Parathyroid adenoma (tissue), 2 donors: Measurements from ENCODE around the gene RNF32.

Source experiments
- H2AFZ ChIP-seq: fragments of 300-600 bp; sonication (generic); one replicate; pipeline ENCODE4 v1.7.0; 2017; ENCODE audit warnings: antibody characterized with exemption, mild to moderate bottlenecking
- H3K27ac ChIP-seq: fragments of 300-600 bp; sonication (generic); one replicate; pipeline ENCODE4 v1.7.0; 2017
- H3K27me3 ChIP-seq: fragments of 300-600 bp; sonication (generic); one replicate; pipeline ENCODE4 v1.7.0; 2017; ENCODE audit warnings: low read length; ENCODE audit not compliant: control insufficient read depth, insufficient read depth
- H3K36me3 ChIP-seq: fragments of 300-600 bp; sonication (generic); one replicate; pipeline ENCODE4 v1.7.0; 2017; ENCODE audit warnings: low read length; ENCODE audit not compliant: control insufficient read depth, insufficient read depth
- H3K4me1 ChIP-seq: fragments of 300-600 bp; sonication (generic); one replicate; pipeline ENCODE4 v1.7.0; 2017; ENCODE audit warnings: control low read depth
- H3K4me2 ChIP-seq: fragments of 300-600 bp; sonication (generic); one replicate; pipeline ENCODE4 v1.7.0; 2017; ENCODE audit warnings: low read length
- H3K4me3 ChIP-seq: fragments of 300-600 bp; sonication (generic); one replicate; pipeline ENCODE4 v1.7.0; 2017; ENCODE audit warnings: low read depth, low read length
- H3K79me2 ChIP-seq: fragments of 300-600 bp; sonication (generic); one replicate; pipeline ENCODE4 v1.7.0; 2017; ENCODE audit warnings: control low read depth
- H3K9ac ChIP-seq: fragments of 300-600 bp; sonication (generic); one replicate; pipeline ENCODE4 v1.7.0; 2017; ENCODE audit warnings: mild to moderate bottlenecking
- H3K9me3 ChIP-seq: fragments of 300-600 bp; sonication (generic); one replicate; pipeline ENCODE4 v1.7.0; 2017; ENCODE audit warnings: low read length; ENCODE audit not compliant: control insufficient read depth
- TF ChIP-seq, protein P1 (sequence below): fragments of 300-600 bp; sonication (generic); IDR thresholded peaks from one replicate; pipeline ENCODE4 v1.7.0; 2017; ENCODE audit warnings: antibody characterized with exemption, mild to moderate bottlenecking
- donor health status: primary hyperparathyroidism.

Gene RNF32

DNA sequence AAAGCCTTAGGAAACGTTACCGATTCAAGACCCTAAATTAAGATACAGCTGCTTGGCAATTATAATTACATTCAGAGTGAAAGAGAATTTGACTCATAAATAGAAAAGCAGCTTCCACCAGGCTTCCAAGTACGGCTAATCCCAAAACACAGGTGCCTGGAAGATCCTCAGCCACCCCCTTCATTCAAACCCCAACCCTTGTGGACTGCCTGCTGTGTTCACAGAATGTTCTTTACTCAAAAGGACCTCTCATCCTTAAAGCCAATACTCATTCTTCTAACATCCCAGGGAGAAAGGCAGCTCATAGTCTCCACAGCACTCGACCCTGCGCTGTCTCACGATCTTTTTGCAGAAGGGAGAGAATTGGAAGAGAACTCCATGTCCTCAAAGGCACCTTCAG is 32.9 kb downstream of the RNF32 start:
- Histone ChIP-seq H3K27ac (no peak overlapping the region), H3K27me3 (no peaks in the 10 kb centered on the region), H3K36me3 (no peaks in the 10 kb centered on the region), H3K79me2 (no peaks in the 10 kb centered on the region), H3K4me2 (no peak overlapping the region), H3K9me3 (no peaks in the 10 kb centered on the region), H3K9ac (no peak overlapping the region), H3K4me3 (no peak overlapping the region), H2AFZ (no peak overlapping the region), H3K4me1 (no peaks in the 10 kb centered on the region)
- TF ChIP-seq, protein P1, sequence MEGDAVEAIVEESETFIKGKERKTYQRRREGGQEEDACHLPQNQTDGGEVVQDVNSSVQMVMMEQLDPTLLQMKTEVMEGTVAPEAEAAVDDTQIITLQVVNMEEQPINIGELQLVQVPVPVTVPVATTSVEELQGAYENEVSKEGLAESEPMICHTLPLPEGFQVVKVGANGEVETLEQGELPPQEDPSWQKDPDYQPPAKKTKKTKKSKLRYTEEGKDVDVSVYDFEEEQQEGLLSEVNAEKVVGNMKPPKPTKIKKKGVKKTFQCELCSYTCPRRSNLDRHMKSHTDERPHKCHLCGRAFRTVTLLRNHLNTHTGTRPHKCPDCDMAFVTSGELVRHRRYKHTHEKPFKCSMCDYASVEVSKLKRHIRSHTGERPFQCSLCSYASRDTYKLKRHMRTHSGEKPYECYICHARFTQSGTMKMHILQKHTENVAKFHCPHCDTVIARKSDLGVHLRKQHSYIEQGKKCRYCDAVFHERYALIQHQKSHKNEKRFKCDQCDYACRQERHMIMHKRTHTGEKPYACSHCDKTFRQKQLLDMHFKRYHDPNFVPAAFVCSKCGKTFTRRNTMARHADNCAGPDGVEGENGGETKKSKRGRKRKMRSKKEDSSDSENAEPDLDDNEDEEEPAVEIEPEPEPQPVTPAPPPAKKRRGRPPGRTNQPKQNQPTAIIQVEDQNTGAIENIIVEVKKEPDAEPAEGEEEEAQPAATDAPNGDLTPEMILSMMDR = no peak

DNA sequence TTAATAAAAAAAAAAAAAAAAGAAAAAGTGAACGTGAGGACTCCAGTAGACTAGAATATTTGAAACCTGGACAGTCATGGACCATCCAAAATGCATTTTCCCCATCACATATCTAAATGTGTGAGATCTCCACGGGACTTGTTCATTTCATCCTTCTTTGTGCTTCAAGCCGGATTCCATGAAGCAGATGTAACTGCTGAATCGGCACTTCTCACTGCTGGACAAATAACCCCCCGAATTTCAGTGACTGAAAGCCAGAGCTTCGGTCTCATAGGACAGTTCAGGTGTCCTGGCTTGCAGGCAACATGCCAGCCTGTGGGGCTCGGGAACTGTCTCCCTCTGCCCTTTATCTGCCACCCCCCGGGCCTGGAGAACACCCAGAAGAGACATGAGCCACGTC is 33.3 kb downstream of the RNF32 start:
- Histone ChIP-seq H3K27me3 (no peaks in the 10 kb centered on the region), H3K4me3 (no peak overlapping the region), H3K79me2 (no peaks in the 10 kb centered on the region), H3K9me3 (no peaks in the 10 kb centered on the region), H3K36me3 (no peaks in the 10 kb centered on the region), H3K27ac (no peak overlapping the region), H2AFZ (no peak overlapping the region), H3K4me1 (no peaks in the 10 kb centered on the region), H3K9ac (no peak overlapping the region), H3K4me2 (no peak overlapping the region)
- TF ChIP-seq, protein P1 = no peak

DNA sequence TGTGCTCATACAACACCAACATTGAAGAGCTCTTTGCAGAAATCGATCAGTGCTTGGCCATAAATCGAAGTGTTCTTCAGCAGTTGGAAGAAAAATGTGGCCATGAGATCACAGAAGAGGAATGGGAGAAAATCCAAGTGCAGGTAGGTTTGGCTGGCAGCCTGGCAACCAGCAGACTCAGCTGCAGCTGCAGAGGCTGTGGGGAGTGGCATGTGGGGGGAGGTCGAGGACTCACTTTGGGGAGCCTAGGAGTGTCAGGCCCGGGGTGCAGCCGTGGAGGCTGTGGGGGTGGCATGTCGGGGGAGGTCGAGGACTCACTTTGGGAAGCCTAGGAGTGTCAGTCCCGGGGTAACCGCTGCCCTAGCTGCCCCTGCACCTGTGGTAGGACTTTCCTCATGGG is 35.1 kb downstream of the RNF32 start:
- Histone ChIP-seq H3K4me2 (no peak overlapping the region), H3K27ac (no peak overlapping the region), H3K4me3 (no peak overlapping the region), H3K9ac (no peak overlapping the region), H3K4me1 (no peaks in the 10 kb centered on the region), H3K79me2 (no peaks in the 10 kb centered on the region), H3K27me3 (no peaks in the 10 kb centered on the region), H2AFZ (no peak overlapping the region), H3K36me3 (no peaks in the 10 kb centered on the region), H3K9me3 (no peaks in the 10 kb centered on the region)
- TF ChIP-seq, protein P1 = no peak

DNA sequence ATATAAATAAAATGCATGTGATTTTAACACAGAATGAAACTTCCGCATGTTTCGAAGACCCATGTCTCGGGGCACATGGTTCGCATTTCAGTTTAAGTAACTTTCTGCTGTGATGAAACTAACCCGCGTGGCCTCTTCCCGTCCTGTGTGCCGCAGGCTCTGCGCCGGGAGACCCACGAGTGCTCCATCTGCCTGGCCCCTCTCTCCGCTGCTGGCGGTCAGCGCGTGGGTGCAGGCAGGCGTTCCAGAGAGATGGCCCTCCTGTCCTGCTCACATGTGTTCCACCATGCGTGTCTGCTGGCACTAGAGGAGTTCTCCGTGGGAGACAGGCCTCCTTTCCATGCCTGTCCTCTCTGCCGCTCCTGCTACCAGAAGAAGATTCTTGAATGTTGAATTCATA is 35.7 kb downstream of the RNF32 start:
- TF ChIP-seq, protein P1 = no peak
- Histone ChIP-seq H3K27me3 (no peaks in the 10 kb centered on the region), H3K36me3 (no peaks in the 10 kb centered on the region), H3K4me1 (no peaks in the 10 kb centered on the region), H3K4me3 (no peak overlapping the region), H2AFZ (no peak overlapping the region), H3K4me2 (no peak overlapping the region), H3K27ac (no peak overlapping the region), H3K79me2 (no peaks in the 10 kb centered on the region), H3K9ac (no peak overlapping the region), H3K9me3 (no peaks in the 10 kb centered on the region)

DNA sequence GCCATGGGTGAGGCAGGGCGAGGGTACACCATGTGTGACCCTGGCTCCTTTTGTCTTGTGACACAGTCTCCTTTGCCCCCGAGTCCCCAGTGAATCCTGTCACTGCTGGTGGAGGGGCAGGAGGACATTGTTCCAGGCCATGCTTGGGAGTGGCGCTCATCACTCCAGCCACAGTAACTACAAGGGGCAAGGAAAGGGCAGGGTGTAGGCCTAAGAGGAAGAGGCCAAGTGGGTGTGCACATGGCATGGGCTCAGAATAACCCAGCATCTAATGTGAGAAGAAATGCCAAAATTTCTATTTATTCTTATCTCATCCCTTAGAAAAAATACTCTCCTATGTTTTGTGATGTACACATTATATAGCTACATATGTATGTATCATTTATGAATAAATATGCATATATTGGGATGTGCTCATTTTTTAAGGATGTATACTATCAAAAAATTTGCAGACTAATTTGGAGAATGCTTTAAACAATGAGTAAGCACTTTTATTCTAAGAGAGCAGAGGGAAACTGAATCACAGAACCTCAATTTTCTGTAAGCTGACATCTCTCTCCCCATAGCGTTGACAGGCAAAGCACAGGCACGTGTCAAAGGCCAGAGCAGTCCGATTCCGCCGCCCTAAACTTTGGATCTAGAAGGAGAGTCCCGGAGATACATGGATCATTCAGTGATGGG is 36.9 kb downstream of the RNF32 start:
- TF ChIP-seq, protein P1 = no peak
- Histone ChIP-seq H3K36me3 (no peaks in the 10 kb centered on the region), H2AFZ (no peak overlapping the region)

More for the DNA sequence above, 36.9 kb downstream of the RNF32 start:
- H3K79me2 ChIP-seq = no peaks in the 10 kb centered on the region
- no peak overlapping the region for H3K4me3 ChIP-seq
- H3K9ac ChIP-seq = no peak overlapping the region
- H3K9me3 ChIP-seq = no peaks in the 10 kb centered on the region
- no peak overlapping the region for H3K4me2 ChIP-seq
- no peaks in the 10 kb centered on the region for H3K4me1 ChIP-seq
- no peaks in the 10 kb centered on the region for H3K27me3 ChIP-seq
- H3K27ac ChIP-seq = no peak overlapping the region
